ENCODE data around the gene RAPGEF1.

RAPGEF1 gene

GRCh38 chr9:131589124-131589711 is 150.7 kb downstream of the RAPGEF1 start:
- DNase-seq (ENCODE audit: low read depth) = no peak
- no peak overlapping the region for H3K4me3 ChIP-seq (ENCODE audit: low read depth, low read length)
- TF ChIP-seq CTCF (IDR thresholded peaks at IDR 0.05; ENCODE audit: low read depth, low read length) (no peak), MYC (IDR thresholded peaks at IDR 0.05; ENCODE audit: low read depth, low read length) (no peak), POLR2A (IDR thresholded peaks at IDR 0.05; ENCODE audit: extremely low read depth, insufficient read length) (no peak), MAX (IDR thresholded peaks at IDR 0.05; ENCODE audit: low read depth, low read length) (no peak)

GRCh38 chr9:131588396-131588795 is 151.5 kb downstream of the RAPGEF1 start:
- TF ChIP-seq MAX (IDR thresholded peaks at IDR 0.05; ENCODE audit: low read depth, low read length) = no peak
- no peak for TF ChIP-seq CTCF (IDR thresholded peaks at IDR 0.05; ENCODE audit: low read depth, low read length)
- no peak for TF ChIP-seq MYC (IDR thresholded peaks at IDR 0.05; ENCODE audit: low read depth, low read length)
- TF ChIP-seq POLR2A (IDR thresholded peaks at IDR 0.05; ENCODE audit: extremely low read depth, insufficient read length) = no peak
- no peak for DNase-seq (ENCODE audit: low read depth)
- H3K4me3 ChIP-seq (ENCODE audit: low read depth, low read length) = no peak overlapping the region

GRCh38 chr9:131587906-131588305 is 152.0 kb downstream of the RAPGEF1 start:
- H3K4me3 ChIP-seq (ENCODE audit: low read depth, low read length) = no peak overlapping the region
- TF ChIP-seq POLR2A (IDR thresholded peaks at IDR 0.05; ENCODE audit: extremely low read depth, insufficient read length) = no peak
- no peak for TF ChIP-seq MYC (IDR thresholded peaks at IDR 0.05; ENCODE audit: low read depth, low read length)
- no peak for TF ChIP-seq CTCF (IDR thresholded peaks at IDR 0.05; ENCODE audit: low read depth, low read length)
- TF ChIP-seq MAX (IDR thresholded peaks at IDR 0.05; ENCODE audit: low read depth, low read length) = no peak
- DNase-seq (ENCODE audit: low read depth) = no peak

- no peak overlapping the region for H3K4me3 ChIP-seq (ENCODE audit: low read depth, low read length)
- DNase-seq (ENCODE audit: low read depth) = no peak
- TF ChIP-seq CTCF (IDR thresholded peaks at IDR 0.05; ENCODE audit: low read depth, low read length) (no peak), MAX (IDR thresholded peaks at IDR 0.05; ENCODE audit: low read depth, low read length) (no peak), POLR2A (IDR thresholded peaks at IDR 0.05; ENCODE audit: extremely low read depth, insufficient read length) (no peak), MYC (IDR thresholded peaks at IDR 0.05; ENCODE audit: low read depth, low read length) (no peak)
These were observed 152.5 kb downstream of the RAPGEF1 start for GRCh38 chr9:131587331-131587730.

- peak; percentile 94 for DNase-seq (ENCODE audit: low read depth)
- H3K4me3 ChIP-seq (ENCODE audit: low read depth, low read length) = no peak overlapping the region
- TF ChIP-seq MYC (IDR thresholded peaks at IDR 0.05; ENCODE audit: low read depth, low read length) (peak; percentile 90), MAX (IDR thresholded peaks at IDR 0.05; ENCODE audit: low read depth, low read length) (peak; percentile 82), CTCF (IDR thresholded peaks at IDR 0.05; ENCODE audit: low read depth, low read length) (no peak), POLR2A (IDR thresholded peaks at IDR 0.05; ENCODE audit: extremely low read depth, insufficient read length) (no peak)
These were observed 154.5 kb downstream of the RAPGEF1 start for GRCh38 chr9:131585375-131585774.
